ENCODE data around the gene RNASE11. TPM values are rescaled to one million over a fixed set of nuclear protein-coding genes. Genes with fewer than 3 reads are reported as not detected.
"Not testable (repeated sequence)": the region's sequence is repeated elsewhere in the genome, so short reads cannot be mapped to it uniquely, and the experiment has no call there.

Gene RNASE11
- total RNA-seq, 1 experiment from 2014 or later: not detected

DNA sequence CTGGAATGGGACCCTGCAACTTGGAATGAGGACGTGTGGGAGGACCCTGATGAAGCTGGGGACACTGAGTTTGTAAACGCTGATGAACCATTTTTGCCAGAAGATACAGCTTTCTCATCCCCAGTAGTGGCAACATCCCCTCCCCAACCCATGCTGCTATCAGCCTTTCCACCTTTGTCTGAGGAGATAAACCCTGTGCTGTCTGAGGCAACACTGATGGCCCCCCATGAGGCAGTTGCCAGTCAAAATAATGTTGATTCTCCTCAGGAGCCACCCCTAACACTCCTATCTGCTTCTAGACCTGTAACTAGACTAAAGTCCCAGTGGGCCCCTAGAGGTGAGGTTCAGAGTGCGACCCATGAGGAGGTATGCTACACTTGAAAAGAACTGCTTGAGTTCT is 19.4 kb downstream of the RNASE11 start:
- Histone ChIP-seq H3K9me3 (ENCODE audit: low read depth, low read length, poor library complexity, severe bottlenecking) (no peaks in the 10 kb centered on the region), H3K4me1 (ENCODE audit: insufficient read depth, low read length, poor library complexity, severe bottlenecking) (no peaks in the 10 kb centered on the region), H3K27ac (ENCODE audit: low read depth, low read length, poor library complexity, severe bottlenecking) (no peak overlapping the region), H3K4me3 (ENCODE audit: low read depth, low read length, poor library complexity, severe bottlenecking) (no peak overlapping the region), H3K27me3 (replicated peaks; ENCODE audit: insufficient read depth, low read depth, low read length, poor library complexity) (no peaks in the 10 kb centered on the region), H3K36me3 (ENCODE audit: insufficient read depth, low read length, poor library complexity, severe bottlenecking) (no peaks in the 10 kb centered on the region)
- no peak for DNase-seq (ENCODE audit: low spot score)
- intact Hi-C loops (cut with micrococcal nuclease; ENCODE audit: unreplicated experiment): no loop called here
- ChIA-PET CTCF (no interaction called here), POLR2A (ENCODE audit: low non-redundant PET) (no interaction called here)
- no TSS peak for BruUV-seq (replicated peaks)
- no peak for TF ChIP-seq EZH2 (IDR thresholded peaks at IDR 0.05; ENCODE audit: borderline replicate concordance, low read depth, low read length, poor library complexity, severe bottlenecking)
- TF ChIP-seq, protein P1, sequence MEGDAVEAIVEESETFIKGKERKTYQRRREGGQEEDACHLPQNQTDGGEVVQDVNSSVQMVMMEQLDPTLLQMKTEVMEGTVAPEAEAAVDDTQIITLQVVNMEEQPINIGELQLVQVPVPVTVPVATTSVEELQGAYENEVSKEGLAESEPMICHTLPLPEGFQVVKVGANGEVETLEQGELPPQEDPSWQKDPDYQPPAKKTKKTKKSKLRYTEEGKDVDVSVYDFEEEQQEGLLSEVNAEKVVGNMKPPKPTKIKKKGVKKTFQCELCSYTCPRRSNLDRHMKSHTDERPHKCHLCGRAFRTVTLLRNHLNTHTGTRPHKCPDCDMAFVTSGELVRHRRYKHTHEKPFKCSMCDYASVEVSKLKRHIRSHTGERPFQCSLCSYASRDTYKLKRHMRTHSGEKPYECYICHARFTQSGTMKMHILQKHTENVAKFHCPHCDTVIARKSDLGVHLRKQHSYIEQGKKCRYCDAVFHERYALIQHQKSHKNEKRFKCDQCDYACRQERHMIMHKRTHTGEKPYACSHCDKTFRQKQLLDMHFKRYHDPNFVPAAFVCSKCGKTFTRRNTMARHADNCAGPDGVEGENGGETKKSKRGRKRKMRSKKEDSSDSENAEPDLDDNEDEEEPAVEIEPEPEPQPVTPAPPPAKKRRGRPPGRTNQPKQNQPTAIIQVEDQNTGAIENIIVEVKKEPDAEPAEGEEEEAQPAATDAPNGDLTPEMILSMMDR (conservative IDR thresholded peaks at IDR 0.05; ENCODE audit: low read depth, low read length): no peak

DNA sequence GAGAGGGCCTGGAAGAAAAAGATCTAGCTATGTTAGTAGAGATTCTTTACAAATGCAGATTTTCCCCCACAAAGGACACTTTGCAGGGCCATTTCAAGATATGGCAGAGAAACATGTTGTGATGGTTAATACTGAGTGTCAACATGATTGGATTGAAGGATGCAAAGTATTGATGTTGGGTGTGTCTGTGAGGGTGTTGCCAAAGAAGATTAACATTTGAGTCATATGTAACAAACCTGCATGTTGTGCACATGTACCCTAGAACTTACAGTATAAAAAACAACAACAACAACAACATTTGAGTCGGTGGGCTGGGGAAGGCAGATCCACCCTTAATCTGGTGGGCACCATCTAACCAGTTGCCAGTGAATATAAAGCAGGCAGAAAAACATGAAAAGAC is 20.6 kb downstream of the RNASE11 start:
- CTCF ChIA-PET; H3K4me1 ChIP-seq (ENCODE audit: insufficient read depth, low read length, poor library complexity, severe bottlenecking); BruUV-seq (replicated peaks); H3K27ac ChIP-seq (ENCODE audit: low read depth, low read length, poor library complexity, severe bottlenecking); intact Hi-C loops (cut with micrococcal nuclease; ENCODE audit: unreplicated experiment); POLR2A ChIA-PET (ENCODE audit: low non-redundant PET); H3K36me3 ChIP-seq (ENCODE audit: insufficient read depth, low read length, poor library complexity, severe bottlenecking); DNase-seq (ENCODE audit: low spot score); H3K27me3 ChIP-seq (replicated peaks; ENCODE audit: insufficient read depth, low read depth, low read length, poor library complexity); H3K9me3 ChIP-seq (ENCODE audit: low read depth, low read length, poor library complexity, severe bottlenecking); H3K4me3 ChIP-seq (ENCODE audit: low read depth, low read length, poor library complexity, severe bottlenecking): not testable (repeated sequence)

DNA sequence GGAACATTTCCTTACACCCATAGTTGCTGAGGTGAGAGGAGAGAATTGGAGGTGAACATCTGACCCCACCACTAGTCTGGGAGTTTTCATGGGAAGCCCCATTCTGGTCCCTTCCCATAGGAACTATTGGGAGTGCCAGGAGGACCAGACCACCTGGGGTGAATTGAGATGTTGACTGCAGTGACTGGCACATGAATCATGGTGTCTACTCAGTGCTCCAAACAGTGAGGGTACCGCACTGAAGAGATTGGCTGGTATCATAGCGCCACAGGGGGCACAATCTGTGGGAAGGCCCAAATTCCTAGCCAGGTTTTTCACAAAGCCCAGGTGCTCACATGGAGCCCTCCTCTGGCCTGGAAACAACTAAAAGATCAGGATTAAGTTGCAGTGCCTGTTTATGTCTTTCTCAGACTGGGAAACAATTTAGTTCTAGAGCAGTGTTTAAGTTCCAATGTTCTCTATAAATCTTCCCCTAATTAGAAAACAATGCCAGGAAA is 23.3 kb downstream of the RNASE11 start:
- intact Hi-C loops (cut with micrococcal nuclease; ENCODE audit: unreplicated experiment): no loop called here
- Histone ChIP-seq H3K4me1 (ENCODE audit: insufficient read depth, low read length, poor library complexity, severe bottlenecking) (no peaks in the 10 kb centered on the region), H3K27me3 (replicated peaks; ENCODE audit: insufficient read depth, low read depth, low read length, poor library complexity) (no peaks in the 10 kb centered on the region), H3K9me3 (ENCODE audit: low read depth, low read length, poor library complexity, severe bottlenecking) (no peaks in the 10 kb centered on the region), H3K27ac (ENCODE audit: low read depth, low read length, poor library complexity, severe bottlenecking) (no peak overlapping the region), H3K4me3 (ENCODE audit: low read depth, low read length, poor library complexity, severe bottlenecking) (no peak overlapping the region), H3K36me3 (ENCODE audit: insufficient read depth, low read length, poor library complexity, severe bottlenecking) (no peaks in the 10 kb centered on the region)
- TF ChIP-seq EZH2 (IDR thresholded peaks at IDR 0.05; ENCODE audit: borderline replicate concordance, low read depth, low read length, poor library complexity, severe bottlenecking): no peak
- POLR2A ChIA-PET (ENCODE audit: low non-redundant PET): no interaction called here
- CTCF ChIA-PET: no interaction called here
- DNase-seq (ENCODE audit: low spot score): no peak
- BruUV-seq (replicated peaks): no TSS peak

DNA sequence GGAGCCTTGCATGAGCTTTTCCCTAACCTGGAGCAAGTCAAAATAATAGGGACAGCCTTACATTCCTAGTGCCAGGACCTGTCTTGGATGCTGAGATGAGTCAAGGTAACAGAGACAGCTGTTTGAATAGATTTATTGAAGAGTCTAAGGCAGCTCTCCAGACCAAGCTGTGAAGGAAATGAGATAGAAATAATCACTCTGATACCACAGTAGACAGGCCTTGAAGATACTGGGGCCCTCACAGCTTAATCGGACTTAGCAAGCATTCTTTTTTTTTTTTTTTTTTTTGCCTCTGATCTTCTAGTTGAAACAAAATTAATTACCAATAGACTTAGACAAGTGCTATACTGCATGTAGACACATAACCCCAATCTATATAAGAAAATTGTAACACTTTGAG is 23.8 kb downstream of the RNASE11 start:
- no peaks in the 10 kb centered on the region for H3K4me1 ChIP-seq (ENCODE audit: insufficient read depth, low read length, poor library complexity, severe bottlenecking)
- H3K4me3 ChIP-seq (ENCODE audit: low read depth, low read length, poor library complexity, severe bottlenecking): no peak overlapping the region
- POLR2A ChIA-PET (ENCODE audit: low non-redundant PET): no interaction called here
- CTCF ChIA-PET: no interaction called here
- no TSS peak for BruUV-seq (replicated peaks)
- no peak overlapping the region for H3K27ac ChIP-seq (ENCODE audit: low read depth, low read length, poor library complexity, severe bottlenecking)
- no peak for DNase-seq (ENCODE audit: low spot score)
- H3K27me3 ChIP-seq (replicated peaks; ENCODE audit: insufficient read depth, low read depth, low read length, poor library complexity): no peaks in the 10 kb centered on the region
- TF ChIP-seq EZH2 (IDR thresholded peaks at IDR 0.05; ENCODE audit: borderline replicate concordance, low read depth, low read length, poor library complexity, severe bottlenecking): no peak
- TF ChIP-seq, protein P1 (conservative IDR thresholded peaks at IDR 0.05; ENCODE audit: low read depth, low read length): no peak
- intact Hi-C loops (cut with micrococcal nuclease; ENCODE audit: unreplicated experiment): no loop called here
- H3K36me3 ChIP-seq (ENCODE audit: insufficient read depth, low read length, poor library complexity, severe bottlenecking): no peaks in the 10 kb centered on the region
- no peaks in the 10 kb centered on the region for H3K9me3 ChIP-seq (ENCODE audit: low read depth, low read length, poor library complexity, severe bottlenecking)

Measured in A673 (cell line).